ENCODE data around the gene RAD51C. TPM values are rescaled to one million over a fixed set of nuclear protein-coding genes. Genes with fewer than 3 reads are reported as not detected.
A peak's percentile ranks its signal among the peaks of the same experiment; 100 is the strongest.

The RAD51C gene
- polyA plus RNA-seq, 1 of the 3 experiments (the other 2 are of a cell fraction), result 36.1 TPM

DNA sequence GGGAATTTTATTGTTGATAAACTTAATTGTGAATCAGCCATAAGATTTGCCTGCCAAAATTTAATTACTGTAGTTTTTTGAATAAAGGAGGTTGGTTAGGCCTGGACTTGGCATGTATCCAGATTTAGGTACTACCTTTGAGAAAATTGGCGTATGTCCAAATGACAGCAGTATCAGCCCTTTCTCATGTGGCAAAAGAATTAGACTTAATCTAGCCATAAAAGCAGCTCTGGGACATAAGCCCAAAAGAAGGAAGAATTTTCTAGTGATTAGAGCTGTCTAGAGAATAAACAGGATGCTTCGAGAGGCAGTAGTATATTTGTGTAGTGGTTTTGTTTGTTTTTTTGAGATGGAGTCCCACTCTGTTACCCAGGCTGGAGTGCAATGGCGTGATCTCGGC lies 91.0 kb downstream of the RAD51C start:
- POLR2A ChIA-PET, result no interaction called here
- 78% methylated on average over 4 of the region's 4 CpGs for WGBS (ENCODE audit: low lambda C conversion rate)
- no peak for DNase-seq

DNA sequence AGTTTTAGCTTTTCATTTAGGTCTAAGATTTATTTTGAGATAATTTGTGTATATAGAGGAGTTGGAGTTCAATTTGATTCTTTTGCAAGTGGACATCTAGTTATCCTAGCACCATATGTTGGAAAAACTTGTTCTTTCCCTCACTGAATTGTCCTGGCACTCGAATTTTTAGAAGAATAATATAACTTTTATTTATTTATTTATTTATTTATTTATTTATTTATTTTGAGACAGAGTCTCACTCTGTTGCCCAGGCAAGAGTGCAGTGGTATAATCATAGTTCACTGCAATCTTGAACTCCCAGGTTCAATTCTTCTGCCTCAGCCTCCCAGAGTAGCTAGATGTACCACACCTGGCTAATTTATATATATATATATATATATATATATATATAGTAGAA lies 92.7 kb downstream of the RAD51C start:
- Histone ChIP-seq H3K27ac (ENCODE audit: low read depth in 2 of 2, low read length in 1 of 2) (no peak overlapping the region), H3K36me3 (replicated peaks in 1 of 2; ENCODE audit: control insufficient read depth in 1 of 2, insufficient read depth in 2 of 2, low read length in 1 of 2) (no peaks in the 10 kb centered on the region), H3K4me1 (ENCODE audit: control insufficient read depth in 1 of 2, insufficient read depth in 2 of 2, low read depth in 1 of 2, low read length in 1 of 2) (peaks cover 7 to 10% of the 10 kb centered on the region in 2 experiments; a peak in 3 of 4 replicates), H3F3A (replicated peaks; ENCODE audit: insufficient read depth) (peaks cover 15% of the 10 kb centered on the region), H3K9ac (no peak overlapping the region), H3K27me3 (ENCODE audit: insufficient read depth) (peaks cover 8% of the 10 kb centered on the region; the same call in 1 of the 2 replicates), H3K4me2 (no peak overlapping the region), H2AFZ (ENCODE audit: low read depth) (no peak overlapping the region), H3K79me2 (ENCODE audit: insufficient read depth) (no peaks in the 10 kb centered on the region), H3K9me3 (no peaks in the 10 kb centered on the region), H4K20me1 (ENCODE audit: insufficient read depth) (no peaks in the 10 kb centered on the region), H3K9me2 (no peaks in the 10 kb centered on the region), H3K4me3 (ENCODE audit: low read depth in 2 of 2, low read length in 1 of 2) (no peak overlapping the region)
- no peak for DNase-seq
- no peak for TF ChIP-seq RFX5 (IDR thresholded peaks at IDR 0.05; ENCODE audit: low read length)
- TF ChIP-seq, protein P1, sequence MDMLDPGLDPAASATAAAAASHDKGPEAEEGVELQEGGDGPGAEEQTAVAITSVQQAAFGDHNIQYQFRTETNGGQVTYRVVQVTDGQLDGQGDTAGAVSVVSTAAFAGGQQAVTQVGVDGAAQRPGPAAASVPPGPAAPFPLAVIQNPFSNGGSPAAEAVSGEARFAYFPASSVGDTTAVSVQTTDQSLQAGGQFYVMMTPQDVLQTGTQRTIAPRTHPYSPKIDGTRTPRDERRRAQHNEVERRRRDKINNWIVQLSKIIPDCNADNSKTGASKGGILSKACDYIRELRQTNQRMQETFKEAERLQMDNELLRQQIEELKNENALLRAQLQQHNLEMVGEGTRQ (IDR thresholded peaks at IDR 0.05; ENCODE audit: borderline replicate concordance, low read depth, low read length), result no peak
- TF ChIP-seq TEAD4 (IDR thresholded peaks at IDR 0.05; ENCODE audit: borderline replicate concordance, insufficient read depth), result no peak
- TF ChIP-seq NRF1 (IDR thresholded peaks at IDR 0.05; ENCODE audit: low read depth, low read length), result no peak
- no peak for TF ChIP-seq FOSL2 (IDR thresholded peaks at IDR 0.05; ENCODE audit: borderline replicate concordance, low read depth)
- TF ChIP-seq RCOR1 (IDR thresholded peaks at IDR 0.05; ENCODE audit: low read length), result no peak
- TF ChIP-seq JUND (IDR thresholded peaks at IDR 0.05), result no peak
- TF ChIP-seq FOXJ3 (CRISPR knock-in tag; IDR thresholded peaks at IDR 0.05), result no peak
- TF ChIP-seq TAF1 (IDR thresholded peaks at IDR 0.05; ENCODE audit: borderline replicate concordance, low read depth, low read length), result no peak
- TF ChIP-seq, protein P2, sequence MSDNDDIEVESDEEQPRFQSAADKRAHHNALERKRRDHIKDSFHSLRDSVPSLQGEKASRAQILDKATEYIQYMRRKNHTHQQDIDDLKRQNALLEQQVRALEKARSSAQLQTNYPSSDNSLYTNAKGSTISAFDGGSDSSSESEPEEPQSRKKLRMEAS (IDR thresholded peaks at IDR 0.05; ENCODE audit: low read depth), result no peak
- TF ChIP-seq, protein P3, sequence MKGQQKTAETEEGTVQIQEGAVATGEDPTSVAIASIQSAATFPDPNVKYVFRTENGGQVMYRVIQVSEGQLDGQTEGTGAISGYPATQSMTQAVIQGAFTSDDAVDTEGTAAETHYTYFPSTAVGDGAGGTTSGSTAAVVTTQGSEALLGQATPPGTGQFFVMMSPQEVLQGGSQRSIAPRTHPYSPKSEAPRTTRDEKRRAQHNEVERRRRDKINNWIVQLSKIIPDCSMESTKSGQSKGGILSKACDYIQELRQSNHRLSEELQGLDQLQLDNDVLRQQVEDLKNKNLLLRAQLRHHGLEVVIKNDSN (IDR thresholded peaks at IDR 0.05; ENCODE audit: borderline replicate concordance, low read depth), result no peak
- TF ChIP-seq GABPA (IDR thresholded peaks at IDR 0.05; ENCODE audit: low read depth), result no peak
- TF ChIP-seq RXRA (IDR thresholded peaks at IDR 0.05; ENCODE audit: borderline replicate concordance, low read depth), result no peak
- TF ChIP-seq GATA2 (CRISPR knock-in tag; IDR thresholded peaks at IDR 0.05), result no peak
- TF ChIP-seq, protein P4, sequence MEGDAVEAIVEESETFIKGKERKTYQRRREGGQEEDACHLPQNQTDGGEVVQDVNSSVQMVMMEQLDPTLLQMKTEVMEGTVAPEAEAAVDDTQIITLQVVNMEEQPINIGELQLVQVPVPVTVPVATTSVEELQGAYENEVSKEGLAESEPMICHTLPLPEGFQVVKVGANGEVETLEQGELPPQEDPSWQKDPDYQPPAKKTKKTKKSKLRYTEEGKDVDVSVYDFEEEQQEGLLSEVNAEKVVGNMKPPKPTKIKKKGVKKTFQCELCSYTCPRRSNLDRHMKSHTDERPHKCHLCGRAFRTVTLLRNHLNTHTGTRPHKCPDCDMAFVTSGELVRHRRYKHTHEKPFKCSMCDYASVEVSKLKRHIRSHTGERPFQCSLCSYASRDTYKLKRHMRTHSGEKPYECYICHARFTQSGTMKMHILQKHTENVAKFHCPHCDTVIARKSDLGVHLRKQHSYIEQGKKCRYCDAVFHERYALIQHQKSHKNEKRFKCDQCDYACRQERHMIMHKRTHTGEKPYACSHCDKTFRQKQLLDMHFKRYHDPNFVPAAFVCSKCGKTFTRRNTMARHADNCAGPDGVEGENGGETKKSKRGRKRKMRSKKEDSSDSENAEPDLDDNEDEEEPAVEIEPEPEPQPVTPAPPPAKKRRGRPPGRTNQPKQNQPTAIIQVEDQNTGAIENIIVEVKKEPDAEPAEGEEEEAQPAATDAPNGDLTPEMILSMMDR (IDR thresholded peaks at IDR 0.05), result no peak
- no peak for TF ChIP-seq POLR2AphosphoS5 (IDR thresholded peaks at IDR 0.05; ENCODE audit: low read depth, low read length)
- CTCF ChIA-PET, result interaction anchor here (0.6 to 1.0 kb wide), 2 partner anchors 19 to 159 kb away, joined by 3 read pairs; no protein-coding TSS in a partner anchor
- WGBS (ENCODE audit: low lambda C conversion rate), result 26% methylated on average over 1 of the region's 1 CpG
- POLR2A ChIA-PET, result interaction anchor here (0.5 kb wide), 1 partner anchor 14 kb away, joined by 3 read pairs; no protein-coding TSS in a partner anchor

More for the DNA sequence above, 91.0 kb downstream of the RAD51C start:
- Histone ChIP-seq H3K9ac (no peak overlapping the region), H4K20me1 (ENCODE audit: insufficient read depth) (no peaks in the 10 kb centered on the region), H2AFZ (ENCODE audit: low read depth) (no peak overlapping the region), H3K9me2 (no peaks in the 10 kb centered on the region), H3K4me3 (ENCODE audit: low read depth in 2 of 2, low read length in 1 of 2) (no peak overlapping the region), H3K36me3 (replicated peaks in 1 of 2; ENCODE audit: control insufficient read depth in 1 of 2, insufficient read depth in 2 of 2, low read length in 1 of 2) (no peaks in the 10 kb centered on the region), H3K79me2 (ENCODE audit: insufficient read depth) (no peaks in the 10 kb centered on the region), H3K4me1 (ENCODE audit: control insufficient read depth in 1 of 2, insufficient read depth in 2 of 2, low read depth in 1 of 2, low read length in 1 of 2) (peaks cover 7 to 10% of the 10 kb centered on the region in 2 experiments; a peak in 3 of 4 replicates), H3K27ac (ENCODE audit: low read depth in 2 of 2, low read length in 1 of 2) (no peak overlapping the region), H3K9me3 (no peaks in the 10 kb centered on the region), H3F3A (replicated peaks; ENCODE audit: insufficient read depth) (peaks cover 15% of the 10 kb centered on the region), H3K27me3 (ENCODE audit: insufficient read depth) (peaks cover 5% of the 10 kb centered on the region; the same call in 1 of the 2 replicates), H3K4me2 (no peak overlapping the region)
- CTCF ChIA-PET, result interaction anchor here (0.8 to 2.2 kb wide), 5 partner anchors 11 to 265 kb away, joined by 3 to 7 read pairs (median 3); no protein-coding TSS in a partner anchor
- TF ChIP-seq NFIC (IDR thresholded peaks at IDR 0.05; ENCODE audit: borderline replicate concordance), result peak; percentile 67
- TF ChIP-seq, protein P4 (IDR thresholded peaks at IDR 0.05), result no peak
